ENCODE measurements around the gene ZNF358.

ZNF358 gene

DNA sequence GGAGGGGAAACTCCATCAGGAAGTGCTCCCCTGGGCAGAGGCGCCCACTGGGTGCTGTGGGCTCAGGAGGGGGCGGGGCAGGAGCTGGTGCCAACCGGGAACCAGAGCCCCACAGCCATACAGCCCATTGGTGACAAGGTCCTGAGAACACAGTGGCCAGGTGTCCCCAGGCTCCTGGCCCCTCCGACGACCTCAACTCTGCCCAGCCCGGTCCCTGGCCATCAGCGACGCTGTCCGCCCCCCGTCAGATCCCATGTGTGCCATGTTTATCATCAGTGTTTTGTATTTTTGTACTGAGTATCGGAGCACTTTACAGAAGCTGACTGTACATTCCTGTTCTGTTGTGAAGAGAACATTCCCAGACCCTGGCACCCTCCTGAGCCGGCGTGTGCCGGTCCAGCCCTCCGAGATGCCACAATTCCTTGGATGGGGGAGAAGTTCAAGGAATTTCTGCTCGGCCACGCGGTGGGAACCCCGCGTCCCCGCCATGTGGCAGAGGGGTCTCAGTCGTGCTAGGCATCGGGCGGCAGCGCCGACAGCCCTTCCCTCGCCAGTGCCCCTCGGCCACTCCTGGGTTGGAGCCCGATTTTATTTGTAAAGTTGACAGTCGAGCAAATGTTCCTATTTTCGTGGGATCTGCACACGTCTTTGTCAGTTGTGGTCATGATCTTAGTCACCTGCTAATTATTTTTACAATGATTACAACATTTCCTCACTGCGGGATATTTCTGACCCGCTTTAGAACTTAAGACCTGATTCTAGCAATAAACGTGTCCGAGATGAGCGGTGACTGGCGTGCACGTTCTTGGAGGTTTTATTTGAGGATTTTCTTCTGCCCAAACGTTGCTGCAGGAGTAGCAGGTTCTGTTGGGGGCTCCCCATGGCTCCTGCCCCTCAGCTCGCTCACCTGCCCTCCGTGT lies 43.9 kb upstream of the ZNF358 start:
- TF ChIP-seq, protein P1, sequence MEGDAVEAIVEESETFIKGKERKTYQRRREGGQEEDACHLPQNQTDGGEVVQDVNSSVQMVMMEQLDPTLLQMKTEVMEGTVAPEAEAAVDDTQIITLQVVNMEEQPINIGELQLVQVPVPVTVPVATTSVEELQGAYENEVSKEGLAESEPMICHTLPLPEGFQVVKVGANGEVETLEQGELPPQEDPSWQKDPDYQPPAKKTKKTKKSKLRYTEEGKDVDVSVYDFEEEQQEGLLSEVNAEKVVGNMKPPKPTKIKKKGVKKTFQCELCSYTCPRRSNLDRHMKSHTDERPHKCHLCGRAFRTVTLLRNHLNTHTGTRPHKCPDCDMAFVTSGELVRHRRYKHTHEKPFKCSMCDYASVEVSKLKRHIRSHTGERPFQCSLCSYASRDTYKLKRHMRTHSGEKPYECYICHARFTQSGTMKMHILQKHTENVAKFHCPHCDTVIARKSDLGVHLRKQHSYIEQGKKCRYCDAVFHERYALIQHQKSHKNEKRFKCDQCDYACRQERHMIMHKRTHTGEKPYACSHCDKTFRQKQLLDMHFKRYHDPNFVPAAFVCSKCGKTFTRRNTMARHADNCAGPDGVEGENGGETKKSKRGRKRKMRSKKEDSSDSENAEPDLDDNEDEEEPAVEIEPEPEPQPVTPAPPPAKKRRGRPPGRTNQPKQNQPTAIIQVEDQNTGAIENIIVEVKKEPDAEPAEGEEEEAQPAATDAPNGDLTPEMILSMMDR (IDR thresholded peaks at IDR 0.05; ENCODE audit: extremely low read depth, insufficient read depth, missing control alignments) = no peak
- in situ Hi-C loops (cut with MboI; ENCODE audit: low pct_unique_long_range_greater_than_20kb, low sequenced_read_pairs, unreplicated experiment) = no loop called here

GRCh38 chr19:7475665-7476064 lies 40.2 kb upstream of the ZNF358 start:
- TF ChIP-seq, protein P1 (IDR thresholded peaks at IDR 0.05; ENCODE audit: extremely low read depth, insufficient read depth, missing control alignments) = no peak
- in situ Hi-C loops (cut with MboI; ENCODE audit: low pct_unique_long_range_greater_than_20kb, low sequenced_read_pairs, unreplicated experiment) = no loop called here
- peak; percentile 23 for DNase-seq (ENCODE audit: low spot score)

More for the DNA sequence above, 43.9 kb upstream of the ZNF358 start:
- DNase-seq (ENCODE audit: low spot score) = peak; percentile 49

DNA sequence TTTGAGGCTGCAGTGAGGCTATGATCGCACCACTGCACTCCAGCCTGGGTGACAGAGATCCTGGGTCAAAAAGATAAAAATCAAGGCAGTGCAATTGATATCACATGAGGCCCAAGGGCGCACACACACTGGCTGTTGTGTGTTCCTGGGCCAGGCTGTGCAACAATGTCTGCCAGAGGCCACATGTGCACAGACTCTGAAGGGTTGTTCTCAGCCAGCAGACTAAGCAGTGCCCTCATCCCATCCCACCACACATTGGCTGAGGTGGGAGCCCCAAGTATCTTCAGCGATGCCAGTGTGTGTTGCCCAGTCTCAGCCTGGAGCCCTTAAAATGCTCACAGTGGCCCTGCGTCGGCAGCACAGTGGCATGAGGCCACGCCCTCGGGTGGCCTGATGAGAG lies 39.7 kb upstream of the ZNF358 start:
- in situ Hi-C loops (cut with MboI; ENCODE audit: low pct_unique_long_range_greater_than_20kb, low sequenced_read_pairs, unreplicated experiment) = no loop called here
- peak; percentile 29 for DNase-seq (ENCODE audit: low spot score)
- TF ChIP-seq, protein P1 (IDR thresholded peaks at IDR 0.05; ENCODE audit: extremely low read depth, insufficient read depth, missing control alignments) = no peak

DNA sequence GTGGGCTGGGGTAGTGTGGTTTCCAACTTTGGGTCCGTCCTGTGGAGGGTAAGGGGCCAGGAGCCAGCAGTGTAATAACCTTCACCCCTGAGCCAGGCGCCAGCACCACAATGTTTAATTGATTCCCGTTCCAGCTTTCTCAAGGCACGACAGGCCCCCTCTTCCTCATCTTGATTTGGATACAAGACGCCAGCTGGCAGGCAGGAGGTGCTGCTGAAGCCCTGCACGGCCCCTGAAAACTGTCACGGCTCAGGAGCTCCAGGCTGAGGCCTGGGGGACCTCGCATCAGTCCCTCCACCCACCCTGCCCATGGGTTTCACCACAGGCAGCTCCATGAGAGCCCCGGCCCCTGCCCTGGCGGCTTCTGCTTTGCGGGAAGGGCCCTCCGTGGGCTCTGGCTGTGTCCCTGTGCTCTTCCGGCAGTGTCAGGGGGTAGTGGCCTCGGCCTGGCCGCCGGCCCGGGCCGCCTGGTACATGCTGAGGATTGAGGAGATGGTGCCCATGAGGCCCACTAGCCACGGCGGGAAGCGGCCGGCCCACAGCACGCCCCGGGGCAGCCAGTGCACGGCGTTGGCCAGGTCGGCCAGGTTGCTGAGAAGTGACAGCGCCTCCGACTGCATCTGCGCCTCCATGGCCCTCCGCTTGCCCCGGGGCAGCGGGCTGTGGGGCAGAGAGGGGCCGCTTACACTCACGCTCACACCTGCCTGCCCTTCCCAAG lies 39.0 kb upstream of the ZNF358 start:
- in situ Hi-C loops (cut with MboI; ENCODE audit: low pct_unique_long_range_greater_than_20kb, low sequenced_read_pairs, unreplicated experiment) = no loop called here
- DNase-seq (ENCODE audit: low spot score) = peak; percentile 23
- TF ChIP-seq, protein P1 (IDR thresholded peaks at IDR 0.05; ENCODE audit: extremely low read depth, insufficient read depth, missing control alignments) = no peak

DNA sequence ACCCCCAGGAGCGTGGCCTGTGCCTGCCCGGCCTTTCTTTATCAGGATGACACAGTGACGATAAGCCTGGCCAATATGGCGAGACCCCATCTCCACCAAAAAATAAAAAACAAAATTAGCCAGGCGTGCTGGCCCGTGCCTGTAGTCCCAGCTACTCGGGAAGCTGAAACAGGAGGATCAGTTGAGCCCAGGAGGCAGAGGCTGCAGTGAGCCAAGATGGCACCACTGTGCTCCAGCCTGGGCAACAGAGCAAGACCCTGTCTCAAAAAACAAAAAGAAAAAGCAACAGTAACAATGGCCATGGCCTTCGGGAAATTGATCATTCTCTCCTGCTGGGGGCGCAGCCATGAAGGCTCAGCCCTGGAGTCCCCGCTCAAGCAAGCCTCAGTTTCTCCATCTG lies 38.1 kb upstream of the ZNF358 start:
- in situ Hi-C loops (cut with MboI; ENCODE audit: low pct_unique_long_range_greater_than_20kb, low sequenced_read_pairs, unreplicated experiment) = no loop called here
- TF ChIP-seq, protein P1 (IDR thresholded peaks at IDR 0.05; ENCODE audit: extremely low read depth, insufficient read depth, missing control alignments) = no peak
- DNase-seq (ENCODE audit: low spot score) = no peak

DNA sequence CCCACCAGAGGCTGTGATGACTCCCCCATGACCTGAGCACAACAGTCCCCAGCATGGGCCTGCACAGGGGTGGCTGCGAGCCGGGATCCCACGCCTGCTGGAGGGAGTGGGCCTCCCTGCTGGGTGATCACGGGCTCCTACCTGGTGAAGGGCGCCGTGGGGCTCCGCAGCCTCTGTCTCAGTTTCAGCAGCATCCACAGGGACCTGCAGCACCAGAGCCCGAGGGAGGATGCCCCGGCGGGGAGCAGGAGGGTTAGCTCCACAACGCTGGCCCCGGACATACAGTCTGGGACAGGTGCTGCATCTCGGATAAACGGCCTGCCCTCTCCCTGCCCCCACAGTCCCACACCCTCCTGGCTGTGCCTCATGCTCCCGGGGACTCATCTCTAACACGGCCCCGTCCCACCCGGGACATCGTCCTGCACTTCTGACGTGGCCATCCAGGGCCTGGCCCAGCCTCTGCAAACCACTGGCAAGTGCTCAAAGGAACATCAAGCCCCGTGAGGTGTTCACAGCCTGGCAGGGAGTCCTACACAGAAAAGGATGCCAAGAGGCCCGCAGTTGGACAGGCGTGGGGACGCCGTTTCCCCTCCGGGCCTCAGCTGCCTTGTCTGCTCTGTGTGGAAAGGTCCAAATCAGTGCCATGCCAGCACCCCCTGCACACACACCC lies 37.6 kb upstream of the ZNF358 start:
- in situ Hi-C loops (cut with MboI; ENCODE audit: low pct_unique_long_range_greater_than_20kb, low sequenced_read_pairs, unreplicated experiment) = no loop called here
- DNase-seq (ENCODE audit: low spot score) = no peak
- TF ChIP-seq, protein P1 (IDR thresholded peaks at IDR 0.05; ENCODE audit: extremely low read depth, insufficient read depth, missing control alignments) = no peak

Measured in GM13977 (cell line).